MV-4-11 (cell line): ENCODE data around the gene GNAO1.

Experiments used
- DNase-seq: peaks from one replicate; lab custom pipeline; 2025; lab: John Stamatoyannopoulos, UW

GNAO1 gene

GRCh38 chr16:56336711-56337110 lies 145.4 kb downstream of the GNAO1 start:
- DNase-seq = no peak

GRCh38 chr16:56337131-56337857 lies 146.0 kb downstream of the GNAO1 start:
- DNase-seq = no peak

- DNase-seq = no peak
These were observed 146.6 kb downstream of the GNAO1 start for GRCh38 chr16:56337858-56338325.

GRCh38 chr16:56338566-56339318 lies 147.5 kb downstream of the GNAO1 start:
- no peak for DNase-seq

GRCh38 chr16:56339431-56340195 lies 148.3 kb downstream of the GNAO1 start:
- DNase-seq = no peak

GRCh38 chr16:56340416-56340815 lies 149.1 kb downstream of the GNAO1 start:
- DNase-seq = no peak

GRCh38 chr16:56340864-56341365 lies 149.6 kb downstream of the GNAO1 start:
- DNase-seq = no peak

- DNase-seq = no peak
These were observed 150.5 kb downstream of the GNAO1 start for GRCh38 chr16:56341656-56342399.

GRCh38 chr16:56343661-56344517 lies 152.6 kb downstream of the GNAO1 start:
- no peak for DNase-seq

GRCh38 chr16:56344518-56345405 lies 153.5 kb downstream of the GNAO1 start:
- DNase-seq = no peak

GRCh38 chr16:56345406-56346050 lies 154.2 kb downstream of the GNAO1 start:
- no peak for DNase-seq

GRCh38 chr16:56346131-56346890 lies 155.0 kb downstream of the GNAO1 start:
- DNase-seq = no peak

- DNase-seq = no peak
These were observed 155.9 kb downstream of the GNAO1 start for GRCh38 chr16:56347166-56347565.

- no peak for DNase-seq
These were observed 156.4 kb downstream of the GNAO1 start for GRCh38 chr16:56347670-56348069.

- DNase-seq = no peak
These were observed 157.1 kb downstream of the GNAO1 start for GRCh38 chr16:56348168-56349085.

GRCh38 chr16:56349086-56349415 lies 157.8 kb downstream of the GNAO1 start:
- no peak for DNase-seq

- no peak for DNase-seq
These were observed 158.4 kb downstream of the GNAO1 start for GRCh38 chr16:56349711-56350161.
